ENCODE measurements around the gene NIT2. TPM values are rescaled to one million over a fixed set of nuclear protein-coding genes. Genes with fewer than 3 reads are reported as not detected.
A peak's percentile ranks its signal among the peaks of the same experiment; 100 is the strongest.

NIT2 gene
- total RNA-seq, 1 experiment from 2014 or later, result 63.1 TPM

DNA sequence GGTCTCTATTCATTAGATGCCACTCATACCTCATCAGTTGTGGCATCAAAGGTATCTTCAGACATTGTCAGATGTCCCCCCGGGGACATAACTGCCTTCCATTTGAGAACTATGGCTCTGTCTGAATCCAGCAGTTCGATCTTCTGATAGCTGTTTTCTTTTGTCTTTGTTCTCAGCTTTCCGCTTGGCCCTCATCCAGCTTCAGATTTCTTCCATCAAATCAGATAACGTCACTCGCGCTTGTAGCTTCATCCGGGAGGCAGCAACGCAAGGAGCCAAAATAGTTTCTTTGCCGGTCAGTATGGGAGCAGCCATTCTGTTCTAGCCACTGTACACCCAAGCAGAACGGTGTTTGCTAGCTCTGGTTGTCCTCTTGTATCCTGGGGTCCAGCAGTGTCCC is 4.4 kb downstream of the NIT2 start:
- Histone ChIP-seq H3K9me3 (ENCODE audit: low read length) (no peaks in the 10 kb centered on the region), H3K4me1 (ENCODE audit: insufficient read depth, low read length) (peaks cover 15% of the 10 kb centered on the region), H3K9me2 (replicated peaks; ENCODE audit: low read length) (no peaks in the 10 kb centered on the region), H4K20me1 (ENCODE audit: low read length) (no peaks in the 10 kb centered on the region), H3K36me3 (ENCODE audit: low read depth, low read length) (peaks cover 43% of the 10 kb centered on the region), H3K27ac (ENCODE audit: low read length) (no peak overlapping the region), H3K9ac (ENCODE audit: low read length) (no peak overlapping the region), H2AFZ (ENCODE audit: low read length) (no peak overlapping the region), H3K79me2 (ENCODE audit: low read length) (peaks cover 17% of the 10 kb centered on the region), H3K4me3 (ENCODE audit: low read length) (no peak overlapping the region), H3K27me3 (ENCODE audit: low read length) (no peaks in the 10 kb centered on the region), H3K4me2 (ENCODE audit: low read length) (no peak overlapping the region), H3F3A (ENCODE audit: low read length, unreplicated experiment) (no peaks in the 10 kb centered on the region)
- no peak for DNase-seq
- intact Hi-C loops (cut with micrococcal nuclease), result no loop called here
- ChIA-PET POLR2A (ENCODE audit: unreplicated experiment) (no interaction called here), CTCF (no interaction called here)
- ATAC-seq, result no peak
- TF ChIP-seq, protein P1, sequence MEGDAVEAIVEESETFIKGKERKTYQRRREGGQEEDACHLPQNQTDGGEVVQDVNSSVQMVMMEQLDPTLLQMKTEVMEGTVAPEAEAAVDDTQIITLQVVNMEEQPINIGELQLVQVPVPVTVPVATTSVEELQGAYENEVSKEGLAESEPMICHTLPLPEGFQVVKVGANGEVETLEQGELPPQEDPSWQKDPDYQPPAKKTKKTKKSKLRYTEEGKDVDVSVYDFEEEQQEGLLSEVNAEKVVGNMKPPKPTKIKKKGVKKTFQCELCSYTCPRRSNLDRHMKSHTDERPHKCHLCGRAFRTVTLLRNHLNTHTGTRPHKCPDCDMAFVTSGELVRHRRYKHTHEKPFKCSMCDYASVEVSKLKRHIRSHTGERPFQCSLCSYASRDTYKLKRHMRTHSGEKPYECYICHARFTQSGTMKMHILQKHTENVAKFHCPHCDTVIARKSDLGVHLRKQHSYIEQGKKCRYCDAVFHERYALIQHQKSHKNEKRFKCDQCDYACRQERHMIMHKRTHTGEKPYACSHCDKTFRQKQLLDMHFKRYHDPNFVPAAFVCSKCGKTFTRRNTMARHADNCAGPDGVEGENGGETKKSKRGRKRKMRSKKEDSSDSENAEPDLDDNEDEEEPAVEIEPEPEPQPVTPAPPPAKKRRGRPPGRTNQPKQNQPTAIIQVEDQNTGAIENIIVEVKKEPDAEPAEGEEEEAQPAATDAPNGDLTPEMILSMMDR (conservative IDR thresholded peaks at IDR 0.05; ENCODE audit: low read depth, low read length), result no peak
- TF ChIP-seq EZH2phosphoT487 (IDR thresholded peaks at IDR 0.05; ENCODE audit: borderline replicate concordance, low read length) (no peak), EZH2 (IDR thresholded peaks at IDR 0.05; ENCODE audit: low read length, unreplicated experiment) (no peak)
- no TSS peak for BruUV-seq (replicated peaks)

DNA sequence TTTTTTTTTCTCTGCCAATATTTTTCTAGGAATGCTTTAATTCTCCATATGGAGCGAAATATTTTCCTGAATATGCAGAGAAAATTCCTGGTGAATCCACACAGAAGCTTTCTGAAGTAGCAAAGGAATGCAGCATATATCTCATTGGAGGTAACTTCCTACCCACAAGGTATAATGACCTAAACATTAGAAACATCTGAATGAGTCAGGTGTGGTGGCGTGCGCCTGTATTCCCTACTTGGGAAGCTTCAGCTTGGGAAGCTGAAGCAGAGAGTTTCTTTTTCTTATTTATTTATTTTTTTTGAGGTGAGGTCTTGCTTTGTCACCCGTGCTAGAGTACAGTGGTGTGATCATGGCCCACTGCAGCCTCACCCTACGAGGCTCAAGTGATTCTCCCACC is 5.2 kb downstream of the NIT2 start:
- no peak overlapping the region for H3K4me2 ChIP-seq (ENCODE audit: low read length)
- H2AFZ ChIP-seq (ENCODE audit: low read length), result no peak overlapping the region
- CTCF ChIA-PET, result no interaction called here
- H3K79me2 ChIP-seq (ENCODE audit: low read length), result peaks cover 17% of the 10 kb centered on the region
- no TSS peak for BruUV-seq (replicated peaks)
- no peaks in the 10 kb centered on the region for H3K27me3 ChIP-seq (ENCODE audit: low read length)
- ATAC-seq, result no peak
- no peak overlapping the region for H3K27ac ChIP-seq (ENCODE audit: low read length)
- peaks cover 11% of the 10 kb centered on the region for H3K4me1 ChIP-seq (ENCODE audit: insufficient read depth, low read length)
- TF ChIP-seq EZH2phosphoT487 (IDR thresholded peaks at IDR 0.05; ENCODE audit: borderline replicate concordance, low read length) (no peak), EZH2 (IDR thresholded peaks at IDR 0.05; ENCODE audit: low read length, unreplicated experiment) (no peak)
- TF ChIP-seq, protein P1 (conservative IDR thresholded peaks at IDR 0.05; ENCODE audit: low read depth, low read length), result no peak
- H3K9me2 ChIP-seq (replicated peaks; ENCODE audit: low read length), result no peaks in the 10 kb centered on the region
- H4K20me1 ChIP-seq (ENCODE audit: low read length), result no peaks in the 10 kb centered on the region
- peaks cover 46% of the 10 kb centered on the region for H3K36me3 ChIP-seq (ENCODE audit: low read depth, low read length)
- DNase-seq, result peak; percentile 13
- no peaks in the 10 kb centered on the region for H3K9me3 ChIP-seq (ENCODE audit: low read length)
- POLR2A ChIA-PET (ENCODE audit: unreplicated experiment), result interaction anchor here (0.6 kb wide), 1 partner anchor 75 kb away, joined by 7 read pairs; no protein-coding TSS in a partner anchor
- no peak overlapping the region for H3K4me3 ChIP-seq (ENCODE audit: low read length)
- intact Hi-C loops (cut with micrococcal nuclease), result no loop called here
- H3F3A ChIP-seq (ENCODE audit: low read length, unreplicated experiment), result no peaks in the 10 kb centered on the region
- no peak overlapping the region for H3K9ac ChIP-seq (ENCODE audit: low read length)

DNA sequence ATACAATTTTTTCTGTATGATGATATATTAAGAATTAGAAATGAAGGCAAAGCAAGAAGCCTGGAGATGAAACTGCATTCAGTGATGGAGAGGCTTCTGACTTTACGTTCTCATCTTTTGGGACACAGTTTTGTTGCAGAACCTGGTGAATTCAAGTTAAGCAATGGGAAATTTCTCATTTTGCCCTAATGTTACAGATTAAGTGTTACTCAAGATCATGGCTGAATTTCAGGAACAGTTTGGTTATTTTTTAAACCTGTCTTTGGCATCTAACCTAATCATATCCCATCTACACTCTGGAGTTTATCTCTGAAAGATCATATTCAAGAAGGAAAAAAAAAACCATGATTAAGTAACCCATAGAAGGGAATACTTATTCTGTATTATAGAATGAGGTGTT is 6.0 kb downstream of the NIT2 start:
- BruUV-seq (replicated peaks), result no TSS peak
- intact Hi-C loops (cut with micrococcal nuclease), result no loop called here
- H3K4me1 ChIP-seq (ENCODE audit: insufficient read depth, low read length), result peaks cover 6% of the 10 kb centered on the region
- no peaks in the 10 kb centered on the region for H3F3A ChIP-seq (ENCODE audit: low read length, unreplicated experiment)
- no peaks in the 10 kb centered on the region for H3K9me3 ChIP-seq (ENCODE audit: low read length)
- H3K9ac ChIP-seq (ENCODE audit: low read length), result no peak overlapping the region
- ChIA-PET CTCF (no interaction called here), POLR2A (ENCODE audit: unreplicated experiment) (no interaction called here)
- H3K36me3 ChIP-seq (ENCODE audit: low read depth, low read length), result peaks cover 50% of the 10 kb centered on the region
- H3K27me3 ChIP-seq (ENCODE audit: low read length), result no peaks in the 10 kb centered on the region
- peaks cover 10% of the 10 kb centered on the region for H3K79me2 ChIP-seq (ENCODE audit: low read length)
- H3K4me2 ChIP-seq (ENCODE audit: low read length), result no peak overlapping the region
- no peaks in the 10 kb centered on the region for H3K9me2 ChIP-seq (replicated peaks; ENCODE audit: low read length)
- no peaks in the 10 kb centered on the region for H4K20me1 ChIP-seq (ENCODE audit: low read length)
- TF ChIP-seq, protein P1 (conservative IDR thresholded peaks at IDR 0.05; ENCODE audit: low read depth, low read length), result no peak
- TF ChIP-seq EZH2phosphoT487 (IDR thresholded peaks at IDR 0.05; ENCODE audit: borderline replicate concordance, low read length) (no peak), EZH2 (IDR thresholded peaks at IDR 0.05; ENCODE audit: low read length, unreplicated experiment) (no peak)
- DNase-seq (no peak), ATAC-seq (no peak)
- H3K27ac ChIP-seq (ENCODE audit: low read length), result no peak overlapping the region
- H2AFZ ChIP-seq (ENCODE audit: low read length), result no peak overlapping the region
- no peak overlapping the region for H3K4me3 ChIP-seq (ENCODE audit: low read length)
